Measurements from ENCODE around the gene COX7C. TPM values are rescaled to one million over a fixed set of nuclear protein-coding genes. Genes with fewer than 3 reads are reported as not detected.
"Not testable (repeated sequence)": the region's sequence is repeated elsewhere in the genome, so short reads cannot be mapped to it uniquely, and the experiment has no call there.

COX7C gene
- polyA plus RNA-seq, 1 donor from 2014 or later: 1,002 TPM

DNA sequence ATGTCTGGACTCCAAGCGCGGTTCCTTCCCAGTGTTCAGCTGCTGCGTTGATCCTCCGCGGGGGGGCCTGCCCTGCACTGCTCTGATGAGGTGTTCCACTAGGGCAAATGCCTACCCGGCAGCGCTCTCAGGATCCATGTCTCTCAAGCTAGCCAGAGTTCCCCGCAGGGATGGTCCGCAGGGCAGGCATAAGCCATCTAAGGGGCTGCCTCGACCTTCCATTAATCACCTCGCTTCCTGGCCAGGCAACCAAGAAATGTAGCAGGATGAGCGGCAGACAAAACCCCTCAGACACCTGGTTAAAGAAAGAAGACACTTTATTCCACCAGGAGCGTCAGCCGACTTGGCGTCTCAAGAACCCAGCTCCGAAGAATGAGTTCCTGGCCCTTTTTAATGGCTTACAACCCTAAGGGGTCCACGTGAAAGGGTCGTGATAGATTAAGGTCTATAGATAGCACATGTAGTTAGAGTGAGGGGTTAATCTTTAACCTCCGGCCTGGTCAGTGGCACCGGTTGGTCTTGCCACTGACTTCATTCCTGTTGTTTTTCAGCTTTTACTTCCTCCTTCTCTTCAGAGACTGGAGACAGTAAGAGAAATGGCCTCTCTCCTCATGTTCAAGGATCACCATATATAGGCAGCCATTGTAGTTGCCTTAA lies 47.2 kb upstream of the COX7C start:
- H3K4me2 ChIP-seq (ENCODE audit: low read length): no peak overlapping the region

DNA sequence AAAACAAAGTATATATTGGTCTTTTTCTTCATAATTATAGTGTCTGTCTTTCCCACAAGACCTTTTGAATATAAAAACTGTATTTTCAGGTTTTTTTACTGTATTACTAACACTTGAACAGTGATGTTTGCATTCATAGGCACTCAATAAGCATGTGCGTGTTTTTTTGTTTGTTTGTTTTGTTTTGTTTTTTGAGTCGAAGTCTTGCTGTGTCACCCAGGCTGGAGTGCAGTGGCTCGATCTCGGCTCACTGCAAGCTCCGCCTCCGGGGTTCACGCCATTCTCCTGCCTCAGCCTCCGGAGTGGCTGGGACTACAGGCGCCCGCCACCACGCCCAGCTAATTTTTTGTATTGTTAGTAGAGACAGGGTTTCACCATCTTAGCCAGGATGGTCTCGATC lies 46.6 kb upstream of the COX7C start:
- not testable (repeated sequence) for H2AFZ ChIP-seq (ENCODE audit: low read depth, low read length); H3K4me2 ChIP-seq (ENCODE audit: low read length); H3K36me3 ChIP-seq (ENCODE audit: insufficient read depth, low read length); H3K9me2 ChIP-seq (ENCODE audit: insufficient read depth, low read length); H3K27me3 ChIP-seq (ENCODE audit: insufficient read depth, low read depth, low read length); H3F3A ChIP-seq (ENCODE audit: insufficient read depth, low read length, poor library complexity, severe bottlenecking); H3K4me3 ChIP-seq (ENCODE audit: low read length); H4K20me1 ChIP-seq (ENCODE audit: insufficient read depth); H3K79me2 ChIP-seq (replicated peaks; ENCODE audit: insufficient read depth, low read length); H3K9me3 ChIP-seq (ENCODE audit: low read length); H3K27ac ChIP-seq (ENCODE audit: low read length); H3K9ac ChIP-seq (ENCODE audit: low read length)

More for the DNA sequence above, 47.2 kb upstream of the COX7C start:
- no peaks in the 10 kb centered on the region for H3K9me3 ChIP-seq (ENCODE audit: low read length)
- no peaks in the 10 kb centered on the region for H3K36me3 ChIP-seq (ENCODE audit: insufficient read depth, low read length)
- H4K20me1 ChIP-seq (ENCODE audit: insufficient read depth): no peaks in the 10 kb centered on the region
- no peak overlapping the region for H3K4me3 ChIP-seq (ENCODE audit: low read length)
- H3K9me2 ChIP-seq (ENCODE audit: insufficient read depth, low read length): no peaks in the 10 kb centered on the region
- H3K27me3 ChIP-seq (ENCODE audit: insufficient read depth, low read depth, low read length): no peaks in the 10 kb centered on the region
- H3F3A ChIP-seq (ENCODE audit: insufficient read depth, low read length, poor library complexity, severe bottlenecking): no peaks in the 10 kb centered on the region
- no peak overlapping the region for H3K27ac ChIP-seq (ENCODE audit: low read length)
- H3K9ac ChIP-seq (ENCODE audit: low read length): no peak overlapping the region
- no peak for TF ChIP-seq RAD21 (conservative IDR thresholded peaks at IDR 0.05)
- no peak for TF ChIP-seq TAF1 (IDR thresholded peaks at IDR 0.05; ENCODE audit: low read depth)
- H2AFZ ChIP-seq (ENCODE audit: low read depth, low read length): no peak overlapping the region
- no peaks in the 10 kb centered on the region for H3K79me2 ChIP-seq (replicated peaks; ENCODE audit: insufficient read depth, low read length)

- Histone ChIP-seq H2AFZ (ENCODE audit: low read depth, low read length) (no peak overlapping the region), H3K79me2 (replicated peaks; ENCODE audit: insufficient read depth, low read length) (no peaks in the 10 kb centered on the region)
- no peak for TF ChIP-seq SMC3 (conservative IDR thresholded peaks at IDR 0.05; ENCODE audit: poor library complexity)
- no peak for TF ChIP-seq EZH2 (IDR thresholded peaks at IDR 0.05; ENCODE audit: borderline replicate concordance, insufficient read depth, low read length, poor library complexity, severe bottlenecking)
- TF ChIP-seq, protein P1, sequence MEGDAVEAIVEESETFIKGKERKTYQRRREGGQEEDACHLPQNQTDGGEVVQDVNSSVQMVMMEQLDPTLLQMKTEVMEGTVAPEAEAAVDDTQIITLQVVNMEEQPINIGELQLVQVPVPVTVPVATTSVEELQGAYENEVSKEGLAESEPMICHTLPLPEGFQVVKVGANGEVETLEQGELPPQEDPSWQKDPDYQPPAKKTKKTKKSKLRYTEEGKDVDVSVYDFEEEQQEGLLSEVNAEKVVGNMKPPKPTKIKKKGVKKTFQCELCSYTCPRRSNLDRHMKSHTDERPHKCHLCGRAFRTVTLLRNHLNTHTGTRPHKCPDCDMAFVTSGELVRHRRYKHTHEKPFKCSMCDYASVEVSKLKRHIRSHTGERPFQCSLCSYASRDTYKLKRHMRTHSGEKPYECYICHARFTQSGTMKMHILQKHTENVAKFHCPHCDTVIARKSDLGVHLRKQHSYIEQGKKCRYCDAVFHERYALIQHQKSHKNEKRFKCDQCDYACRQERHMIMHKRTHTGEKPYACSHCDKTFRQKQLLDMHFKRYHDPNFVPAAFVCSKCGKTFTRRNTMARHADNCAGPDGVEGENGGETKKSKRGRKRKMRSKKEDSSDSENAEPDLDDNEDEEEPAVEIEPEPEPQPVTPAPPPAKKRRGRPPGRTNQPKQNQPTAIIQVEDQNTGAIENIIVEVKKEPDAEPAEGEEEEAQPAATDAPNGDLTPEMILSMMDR (IDR thresholded peaks at IDR 0.05; ENCODE audit: poor library complexity, severe bottlenecking): no peak
- TF ChIP-seq POLR2AphosphoS5 (IDR thresholded peaks at IDR 0.05): no peak
- no peak for TF ChIP-seq MXI1 (conservative IDR thresholded peaks at IDR 0.05; ENCODE audit: poor library complexity, severe bottlenecking)
- no peak for TF ChIP-seq TAF1 (IDR thresholded peaks at IDR 0.05; ENCODE audit: low read depth)
- no peak for TF ChIP-seq RAD21 (conservative IDR thresholded peaks at IDR 0.05)
- TF ChIP-seq EP300 (conservative IDR thresholded peaks at IDR 0.05; ENCODE audit: poor library complexity, severe bottlenecking): no peak
- TF ChIP-seq, protein P2, sequence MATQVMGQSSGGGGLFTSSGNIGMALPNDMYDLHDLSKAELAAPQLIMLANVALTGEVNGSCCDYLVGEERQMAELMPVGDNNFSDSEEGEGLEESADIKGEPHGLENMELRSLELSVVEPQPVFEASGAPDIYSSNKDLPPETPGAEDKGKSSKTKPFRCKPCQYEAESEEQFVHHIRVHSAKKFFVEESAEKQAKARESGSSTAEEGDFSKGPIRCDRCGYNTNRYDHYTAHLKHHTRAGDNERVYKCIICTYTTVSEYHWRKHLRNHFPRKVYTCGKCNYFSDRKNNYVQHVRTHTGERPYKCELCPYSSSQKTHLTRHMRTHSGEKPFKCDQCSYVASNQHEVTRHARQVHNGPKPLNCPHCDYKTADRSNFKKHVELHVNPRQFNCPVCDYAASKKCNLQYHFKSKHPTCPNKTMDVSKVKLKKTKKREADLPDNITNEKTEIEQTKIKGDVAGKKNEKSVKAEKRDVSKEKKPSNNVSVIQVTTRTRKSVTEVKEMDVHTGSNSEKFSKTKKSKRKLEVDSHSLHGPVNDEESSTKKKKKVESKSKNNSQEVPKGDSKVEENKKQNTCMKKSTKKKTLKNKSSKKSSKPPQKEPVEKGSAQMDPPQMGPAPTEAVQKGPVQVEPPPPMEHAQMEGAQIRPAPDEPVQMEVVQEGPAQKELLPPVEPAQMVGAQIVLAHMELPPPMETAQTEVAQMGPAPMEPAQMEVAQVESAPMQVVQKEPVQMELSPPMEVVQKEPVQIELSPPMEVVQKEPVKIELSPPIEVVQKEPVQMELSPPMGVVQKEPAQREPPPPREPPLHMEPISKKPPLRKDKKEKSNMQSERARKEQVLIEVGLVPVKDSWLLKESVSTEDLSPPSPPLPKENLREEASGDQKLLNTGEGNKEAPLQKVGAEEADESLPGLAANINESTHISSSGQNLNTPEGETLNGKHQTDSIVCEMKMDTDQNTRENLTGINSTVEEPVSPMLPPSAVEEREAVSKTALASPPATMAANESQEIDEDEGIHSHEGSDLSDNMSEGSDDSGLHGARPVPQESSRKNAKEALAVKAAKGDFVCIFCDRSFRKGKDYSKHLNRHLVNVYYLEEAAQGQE (IDR thresholded peaks at IDR 0.05; ENCODE audit: borderline replicate concordance): no peak
These were observed 44.8 kb upstream of the COX7C start for GRCh38 chr5:86572825-86573517.

More at GRCh38 chr5:86572825-86573517, 44.8 kb upstream of the COX7C start:
- no peak overlapping the region for H3K27ac ChIP-seq (ENCODE audit: low read length)
- no peaks in the 10 kb centered on the region for H3K27me3 ChIP-seq (ENCODE audit: insufficient read depth, low read depth, low read length)
- no peaks in the 10 kb centered on the region for H3K9me2 ChIP-seq (ENCODE audit: insufficient read depth, low read length)
- H4K20me1 ChIP-seq (ENCODE audit: insufficient read depth): no peaks in the 10 kb centered on the region
- H3K36me3 ChIP-seq (ENCODE audit: insufficient read depth, low read length): no peaks in the 10 kb centered on the region
- no peak overlapping the region for H3K4me2 ChIP-seq (ENCODE audit: low read length)
- H3K9ac ChIP-seq (ENCODE audit: low read length): no peak overlapping the region
- no peak overlapping the region for H3K4me3 ChIP-seq (ENCODE audit: low read length)
- H3K9me3 ChIP-seq (ENCODE audit: low read length): no peaks in the 10 kb centered on the region
- H3F3A ChIP-seq (ENCODE audit: insufficient read depth, low read length, poor library complexity, severe bottlenecking): no peaks in the 10 kb centered on the region
